Liver (tissue), 9 donors: ENCODE measurements around the gene SRGAP1. TPM values are rescaled to one million over a fixed set of nuclear protein-coding genes. Genes with fewer than 3 reads are reported as not detected.

Experiments used
- DNase-seq: peaks from one replicate; pipeline ENCODE4 v3.0.0-alpha.2; 2017; ENCODE audit warnings: low spot score
- H3K27ac ChIP-seq, 2 donors: one replicate each; pipeline ENCODE4 v1.7.0; 2013; ENCODE audit warnings: inconsistent platforms in 2 of 2, low read length in 2 of 2, control low read depth in 1 of 2, low read depth in 1 of 2, mild to moderate bottlenecking in 1 of 2
- H3K27me3 ChIP-seq, 4 donors: one replicate each; pipeline versions ENCODE4 v1.6.1 to v1.7.0; 2013; ENCODE audit warnings: low read length in 3 of 4, inconsistent platforms in 1 of 4, mild to moderate bottlenecking in 1 of 4, moderate library complexity in 1 of 4; ENCODE audit not compliant: control insufficient read depth in 4 of 4, insufficient read depth in 4 of 4
- H3K36me3 ChIP-seq, 4 donors: one replicate each; pipeline versions ENCODE4 v1.6.1 to v1.7.0; 2013; ENCODE audit warnings: low read length in 3 of 4, mild to moderate bottlenecking in 3 of 4, low read depth in 1 of 4, moderate library complexity in 1 of 4; ENCODE audit not compliant: control insufficient read depth in 4 of 4, insufficient read depth in 3 of 4
- H3K4me1 ChIP-seq, 4 donors: one replicate each; pipeline versions ENCODE4 v1.6.1 to v1.7.0; 2013; ENCODE audit warnings: low read length in 3 of 4, mild to moderate bottlenecking in 3 of 4, moderate library complexity in 1 of 4; ENCODE audit not compliant: control insufficient read depth in 4 of 4, insufficient read depth in 4 of 4
- H3K4me3 ChIP-seq, 3 donors: one replicate each; pipeline versions ENCODE4 v1.6.1 to v1.7.0; 2013; ENCODE audit warnings: low read length in 3 of 3, control low read depth in 1 of 3, low read depth in 1 of 3, mild to moderate bottlenecking in 1 of 3
- H3K9ac ChIP-seq, 2 donors: one replicate each; pipeline ENCODE4 v1.7.0; 2013; ENCODE audit warnings: low read length in 2 of 2, mild to moderate bottlenecking in 2 of 2, moderate library complexity in 2 of 2, control low read depth in 1 of 2, low read depth in 1 of 2
- H3K9me3 ChIP-seq, 4 donors: one replicate each; pipeline versions ENCODE4 v1.6.1 to v1.7.0; 2013; ENCODE audit warnings: low read length in 3 of 4; ENCODE audit not compliant: control insufficient read depth in 4 of 4
- ATF3 ChIP-seq: IDR thresholded peaks from 2 replicates; pipeline ENCODE4 v1.6.1; 2016; ENCODE audit warnings: antibody characterized with exemption
- CTCF ChIP-seq: fragments of 150-350 bp; IDR thresholded peaks from 2 replicates; pipeline ENCODE4 v1.5.1; 2017; ENCODE audit warnings: improper control_type of control experiment, low read depth, low read length; ENCODE audit not compliant: missing input control
- EGR1 ChIP-seq, 2 donors: IDR thresholded peaks; 2 replicates each; pipeline ENCODE4 v1.6.1; 2016 to 2018; ENCODE audit warnings: antibody characterized with exemption in 2 of 2, low read depth in 2 of 2
- FOXA1 ChIP-seq: IDR thresholded peaks from 2 replicates; pipeline ENCODE4 v1.6.1; 2016; ENCODE audit warnings: antibody characterized with exemption
- FOXA2 ChIP-seq: IDR thresholded peaks from 2 replicates; pipeline ENCODE4 v1.6.1; 2016; ENCODE audit warnings: antibody characterized with exemption
- GABPA ChIP-seq, 2 donors: IDR thresholded peaks in 1 of 2; conservative IDR thresholded peaks in 1 of 2; 2 replicates each; pipeline ENCODE4 v1.6.1; 2016; ENCODE audit warnings: antibody characterized with exemption in 2 of 2, mild to moderate bottlenecking in 1 of 2, moderate library complexity in 1 of 2
- HNF4A ChIP-seq, 2 donors: conservative IDR thresholded peaks; 2 replicates each; pipeline ENCODE4 v1.6.1; 2016; ENCODE audit warnings: antibody characterized with exemption in 2 of 2, mild to moderate bottlenecking in 2 of 2
- HNF4G ChIP-seq: IDR thresholded peaks from 2 replicates; pipeline ENCODE4 v1.6.1; 2016; ENCODE audit warnings: antibody characterized with exemption
- JUND ChIP-seq, 2 donors: IDR thresholded peaks; 2 replicates each; pipeline ENCODE4 v1.6.1; 2016; ENCODE audit warnings: antibody characterized with exemption in 2 of 2
- MAX ChIP-seq: IDR thresholded peaks from 2 replicates; pipeline ENCODE4 v1.6.1; 2016; ENCODE audit warnings: antibody characterized with exemption
- NR2F2 ChIP-seq: IDR thresholded peaks from 2 replicates; pipeline ENCODE4 v1.6.1; 2016; ENCODE audit warnings: antibody characterized with exemption
- RAD21 ChIP-seq, 2 donors: IDR thresholded peaks; 2 replicates each; pipeline ENCODE4 v1.6.1; 2016; ENCODE audit warnings: antibody characterized with exemption in 2 of 2, mild to moderate bottlenecking in 2 of 2
- REST ChIP-seq: IDR thresholded peaks from 2 replicates; pipeline ENCODE4 v1.6.1; 2016; ENCODE audit warnings: antibody characterized with exemption, mild to moderate bottlenecking
- RXRA ChIP-seq, 2 donors: IDR thresholded peaks; 2 replicates each; pipeline ENCODE4 v1.6.1; 2017 to 2018; ENCODE audit warnings: antibody characterized with exemption in 2 of 2, mild to moderate bottlenecking in 1 of 2
- SP1 ChIP-seq: IDR thresholded peaks from 2 replicates; pipeline ENCODE4 v1.6.1; 2018; ENCODE audit warnings: antibody characterized with exemption, mild to moderate bottlenecking
- TAF1 ChIP-seq: conservative IDR thresholded peaks from 2 replicates; pipeline ENCODE4 v1.6.1; 2016; ENCODE audit warnings: antibody characterized with exemption, mild to moderate bottlenecking
- YY1 ChIP-seq: IDR thresholded peaks from 2 replicates; pipeline ENCODE4 v1.6.1; 2016; ENCODE audit warnings: antibody characterized with exemption, mild to moderate bottlenecking
- ZBTB33 ChIP-seq: IDR thresholded peaks from 2 replicates; pipeline ENCODE4 v1.6.1; 2016; ENCODE audit warnings: antibody characterized with exemption
- WGBS: extraction: QIAGEN DNeasy Blood & Tissue Kit; methylation state at CpG from one replicate; pipeline ENCODE4 v1.1.7; 2013; 5-methylcytosine and 5-hydroxymethylcytosine counted together
- polyA plus RNA-seq, 2 donors: library from polyadenylated mRNA; stranded (reverse) in 1 of 2; unstranded in 1 of 2; fragments of 200-250 nt in 1 of 2; fragments of >200 nt in 1 of 2; fragmentation: Nextera tagmentation in 1 of 2; extraction: Ambion mirVana in 1 of 2; gene quantifications; one replicate each; pipeline versions ENCODE4 v1.2.1 to v1.2.3, GENCODE V29; 2013 to 2015
- total RNA-seq, 2 donors: library from RNA; depleted of rRNA; stranded (reverse); fragments of >200 nt; gene quantifications; one replicate each; pipeline ENCODE4 v1.2.3, GENCODE V29; 2014
- donor health status: healthy.
- donor health status: healthy.
- donor health status: healthy.
- donor health status: healthy.
- donor health status: healthy.

The SRGAP1 gene
- total and polyA plus RNA-seq, 4 donors = 0.28 to 1.3 (median 0.85) TPM

GRCh38 chr12:64056741-64057140, 212.2 kb downstream of the SRGAP1 start:
- 82% methylated on average over 1 of the region's 1 CpG for WGBS
- Histone ChIP-seq H3K9ac (no peak overlapping the region), H3K27me3 (no peaks in the 10 kb centered on the region), H3K4me1 (no peaks in the 10 kb centered on the region), H3K27ac (no peak overlapping the region), H3K36me3 (no peaks in the 10 kb centered on the region), H3K9me3 (peaks cover 0 to 2% (median 0%) of the 10 kb centered on the region in 4 donors), H3K4me3 (no peak overlapping the region)
- TF ChIP-seq MAX (no peak), CTCF (no peak), ZBTB33 (no peak), REST (no peak), SP1 (no peak), HNF4A (conservative IDR thresholded peaks at IDR 0.05) (no peak), NR2F2 (no peak), YY1 (no peak), TAF1 (no peak), JUND (IDR thresholded peaks at IDR 0.05) (no peak), ATF3 (no peak), RXRA (IDR thresholded peaks at IDR 0.05) (no peak), FOXA1 (no peak), EGR1 (IDR thresholded peaks at IDR 0.05; ENCODE audit: low read depth in 2 of 2) (no peak), FOXA2 (no peak), HNF4G (no peak), GABPA (IDR thresholded peaks at IDR 0.05 in 1 of 2, conservative IDR thresholded peaks at IDR 0.05 in 1 of 2) (no peak), RAD21 (IDR thresholded peaks at IDR 0.05) (no peak)
- DNase-seq = no peak

- Histone ChIP-seq H3K4me3 (no peak overlapping the region), H3K9ac (no peak overlapping the region), H3K9me3 (peaks cover 0 to 2% (median 0%) of the 10 kb centered on the region in 4 donors), H3K36me3 (no peaks in the 10 kb centered on the region), H3K27ac (no peak overlapping the region), H3K27me3 (no peaks in the 10 kb centered on the region), H3K4me1 (no peaks in the 10 kb centered on the region)
- TF ChIP-seq EGR1 (IDR thresholded peaks at IDR 0.05; ENCODE audit: low read depth in 2 of 2) (no peak), REST (no peak), ATF3 (no peak), YY1 (no peak), SP1 (no peak)
- WGBS = 86% methylated on average over 3 of the region's 3 CpGs
- DNase-seq = no peak
Observed at GRCh38 chr12:64057706-64058105, 213.2 kb downstream of the SRGAP1 start.
